NCI-H82 treated with DMSO at 0.1 percent for 48 hours (cell line): ENCODE measurements around the gene ATP10D.
A peak's percentile ranks its signal among the peaks of the same experiment; 100 is the strongest.

ENCODE experiments used
- DNase-seq: peaks from one replicate; lab custom pipeline; 2025; ENCODE audit not compliant: unreplicated experiment; lab: John Stamatoyannopoulos, UW

ATP10D gene

DNA sequence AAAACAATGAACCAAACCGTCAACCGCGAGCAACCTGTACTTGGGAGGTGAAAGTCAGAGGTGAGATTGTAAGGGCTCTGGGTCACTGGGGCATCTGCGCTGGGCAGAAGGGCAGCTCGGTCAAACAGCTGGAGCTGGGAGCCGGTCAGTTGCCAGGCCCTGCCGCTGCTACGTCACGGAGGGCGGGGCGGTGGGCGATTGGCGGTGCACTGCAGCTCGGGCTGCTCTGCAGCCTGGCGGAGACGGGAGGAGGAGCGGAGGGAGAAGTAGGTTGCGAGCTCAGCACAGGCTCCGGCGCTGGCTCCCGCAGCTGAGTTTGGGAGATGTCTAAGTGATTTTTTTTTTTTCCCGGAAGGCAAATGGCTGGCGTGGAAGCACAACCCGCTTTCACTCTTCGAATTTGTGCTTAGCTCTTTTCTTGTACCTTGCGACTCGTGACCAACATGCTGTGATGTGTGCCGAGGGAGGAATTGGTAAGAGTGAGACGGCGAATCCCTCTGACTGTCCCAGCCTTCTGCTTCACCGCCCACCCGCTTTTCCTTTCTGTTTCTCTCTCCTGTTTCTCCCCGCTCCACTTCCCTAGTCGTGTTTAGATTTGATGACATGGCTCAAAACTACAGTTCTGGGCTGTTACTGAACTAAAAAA, at the start of gene ATP10D:
Gene ATP10D, plus strand, starts transcription at position 229 of the 646 bp plus-strand sequence. CDS start 27,266 bp downstream, outside the sequence.
- peak; percentile 64 for DNase-seq

DNA sequence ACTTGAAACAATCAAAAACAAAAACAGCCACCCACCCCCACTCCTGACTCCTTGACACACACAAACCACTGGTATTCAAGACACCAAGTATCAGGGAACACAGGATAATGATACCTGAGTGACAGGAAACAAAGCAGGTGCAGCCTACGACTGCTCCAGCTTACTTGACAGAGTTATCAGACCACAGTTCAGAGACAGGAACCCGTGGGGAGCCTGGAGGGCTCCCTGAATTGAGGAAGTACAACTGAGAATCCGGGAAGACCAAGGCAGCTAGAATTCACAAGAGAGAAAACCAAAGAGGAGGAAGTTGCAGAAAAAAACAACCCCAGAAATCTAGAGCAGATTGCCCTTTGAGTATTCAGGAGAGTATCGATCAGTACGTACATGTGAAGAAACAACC, 42.1 kb upstream of the ATP10D start:
- DNase-seq, result no peak

DNA sequence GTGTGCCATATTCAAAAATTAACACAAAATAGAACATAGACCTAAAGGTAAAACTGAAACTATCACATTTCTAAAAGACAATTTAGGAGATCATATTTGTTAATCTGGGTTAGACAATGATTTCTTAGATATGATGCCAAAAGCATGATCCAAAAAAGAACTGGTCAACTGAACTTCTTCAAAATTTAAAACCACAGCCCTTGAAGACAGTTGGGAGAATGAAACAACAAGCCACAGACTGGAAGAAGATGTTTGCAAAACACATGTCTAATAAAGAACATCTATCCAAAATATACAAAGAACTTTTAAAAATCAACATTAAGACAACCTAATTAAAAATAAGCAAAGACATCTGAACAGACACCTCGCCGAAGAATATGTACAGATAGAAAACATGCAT, 41.0 kb upstream of the ATP10D start:
- DNase-seq, result no peak

DNA sequence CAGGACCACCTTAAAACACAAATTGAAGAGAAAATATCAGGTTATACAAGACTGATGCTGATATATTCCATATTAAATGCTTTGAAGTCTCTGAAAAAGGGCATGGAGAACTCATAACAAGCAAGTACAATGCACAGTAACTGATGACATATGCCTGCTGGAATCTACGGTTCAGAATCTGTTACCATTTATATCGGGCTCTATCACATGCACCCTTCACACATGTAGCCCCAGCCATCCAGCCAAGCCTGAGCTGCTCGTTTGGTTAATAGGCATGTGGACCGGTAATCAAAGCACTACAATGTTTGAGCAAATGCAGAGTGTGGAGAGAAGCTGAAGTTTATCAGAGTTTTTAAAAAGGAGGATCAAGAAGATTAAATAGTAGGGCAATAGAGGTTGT, 33.4 kb upstream of the ATP10D start:
- DNase-seq, result no peak

DNA sequence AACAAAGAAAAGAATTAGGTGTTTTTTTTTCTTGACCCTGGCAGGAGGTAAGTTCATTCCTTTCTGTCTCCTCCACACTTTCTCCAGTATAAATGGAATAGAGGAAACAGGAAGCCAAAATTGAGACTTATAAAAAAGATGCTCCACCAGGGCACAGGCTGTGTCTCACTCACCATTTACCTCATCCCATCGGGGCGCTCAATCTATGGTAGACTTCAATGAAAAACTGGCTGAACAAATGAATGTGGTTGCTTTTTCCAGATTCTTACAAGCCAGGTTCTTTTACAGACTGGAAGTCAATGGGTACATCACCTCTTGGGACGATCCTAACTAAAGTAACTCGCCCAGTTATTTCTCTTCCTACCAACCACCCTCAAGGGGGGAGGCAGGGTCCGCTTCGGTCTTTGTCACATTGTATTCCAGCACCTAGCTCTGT, 22.3 kb upstream of the ATP10D start:
- no peak for DNase-seq

DNA sequence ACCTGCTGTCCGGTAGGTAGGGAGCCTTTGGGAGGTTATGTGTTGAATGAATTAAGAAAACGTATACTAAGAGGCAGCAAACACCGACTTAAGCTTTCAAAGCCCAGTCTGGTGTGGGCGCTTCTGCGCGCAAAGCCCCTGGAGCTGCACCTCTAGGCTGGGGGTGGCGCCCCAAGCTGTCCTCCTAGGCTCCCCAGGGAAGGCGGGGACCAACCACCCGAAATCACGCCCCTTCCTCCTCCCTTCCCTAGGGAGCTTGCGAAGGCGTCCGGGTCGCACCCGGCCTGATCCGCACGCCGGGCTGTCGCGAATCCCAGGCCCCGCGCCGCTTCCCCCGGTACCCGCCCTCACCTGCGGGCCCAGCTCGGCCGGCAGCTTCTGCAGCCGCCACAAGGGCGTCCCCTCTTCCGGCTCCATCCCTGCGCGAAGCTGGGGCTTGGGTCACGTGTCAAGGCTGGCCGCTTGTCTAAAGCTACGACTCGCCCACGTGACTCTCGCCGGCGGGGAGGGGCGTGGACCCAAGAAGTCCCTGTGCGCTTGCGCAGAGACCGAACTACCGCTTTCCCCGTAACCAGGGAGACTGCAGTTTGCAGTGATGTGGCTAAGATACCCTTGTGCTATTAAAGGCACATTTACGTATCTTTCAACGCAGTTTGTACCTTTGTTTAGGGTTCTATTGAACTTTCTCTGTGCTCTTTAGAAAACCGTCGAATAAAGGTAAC, 21.7 kb upstream of the ATP10D start, which contains the start of gene COMMD8:
Gene COMMD8, minus strand, starts transcription at position 468 of the 722 bp plus-strand sequence. Its CDS starts 51 bp downstream, at position 417.
- peak; percentile 78 for DNase-seq

DNA sequence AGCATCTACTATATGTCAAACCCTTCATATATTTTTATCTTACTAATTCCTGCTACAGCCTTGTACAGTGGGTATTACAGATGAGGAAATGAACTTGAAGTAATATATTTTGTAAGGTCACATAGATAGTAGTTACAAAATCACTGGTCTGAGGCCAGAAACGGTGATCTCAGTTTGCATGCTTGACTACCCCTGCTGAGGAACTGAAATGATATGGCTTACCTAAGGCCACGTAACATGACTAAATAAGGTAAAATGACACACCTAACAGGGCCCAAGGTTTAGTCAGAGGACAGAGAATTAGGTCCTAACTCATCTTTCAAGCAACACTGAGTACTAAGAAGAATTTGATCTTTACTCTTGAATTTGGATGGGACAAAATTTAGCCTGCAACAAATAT, 20.1 kb upstream of the ATP10D start:
- no peak for DNase-seq

DNA sequence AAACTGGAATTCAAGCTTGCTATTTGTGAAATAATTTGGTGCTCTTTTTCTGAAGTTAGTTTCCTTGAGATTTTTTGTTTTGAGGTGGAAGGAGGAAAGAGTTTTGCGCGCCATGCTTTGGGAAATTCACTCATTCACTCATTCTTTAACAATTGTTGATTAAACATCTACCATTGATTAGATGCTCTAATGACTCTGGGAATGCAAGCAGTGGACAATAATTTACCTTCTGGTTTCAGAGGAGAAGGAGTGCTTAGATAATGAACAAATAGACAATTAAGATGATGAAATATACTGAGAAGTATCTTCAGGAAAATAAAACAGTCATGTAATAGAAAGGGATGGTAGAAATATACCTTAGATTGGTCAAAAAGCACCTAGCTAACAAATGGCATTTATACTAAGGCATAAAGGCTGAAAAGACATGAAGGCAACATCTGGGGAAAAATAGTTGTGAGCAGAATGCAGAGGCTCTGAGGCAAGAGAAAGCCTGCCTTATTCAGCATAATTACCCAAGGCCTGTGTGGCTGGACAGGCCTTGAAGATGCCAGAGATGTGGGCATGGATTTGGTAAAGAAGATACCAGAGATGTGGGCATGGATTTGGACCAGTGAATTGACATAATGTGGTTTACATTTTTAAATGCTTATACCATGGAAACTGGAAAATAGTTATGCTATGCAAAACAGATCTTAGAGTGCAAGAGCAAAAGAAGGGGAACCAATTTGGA, 18.9 kb upstream of the ATP10D start:
- no peak for DNase-seq

DNA sequence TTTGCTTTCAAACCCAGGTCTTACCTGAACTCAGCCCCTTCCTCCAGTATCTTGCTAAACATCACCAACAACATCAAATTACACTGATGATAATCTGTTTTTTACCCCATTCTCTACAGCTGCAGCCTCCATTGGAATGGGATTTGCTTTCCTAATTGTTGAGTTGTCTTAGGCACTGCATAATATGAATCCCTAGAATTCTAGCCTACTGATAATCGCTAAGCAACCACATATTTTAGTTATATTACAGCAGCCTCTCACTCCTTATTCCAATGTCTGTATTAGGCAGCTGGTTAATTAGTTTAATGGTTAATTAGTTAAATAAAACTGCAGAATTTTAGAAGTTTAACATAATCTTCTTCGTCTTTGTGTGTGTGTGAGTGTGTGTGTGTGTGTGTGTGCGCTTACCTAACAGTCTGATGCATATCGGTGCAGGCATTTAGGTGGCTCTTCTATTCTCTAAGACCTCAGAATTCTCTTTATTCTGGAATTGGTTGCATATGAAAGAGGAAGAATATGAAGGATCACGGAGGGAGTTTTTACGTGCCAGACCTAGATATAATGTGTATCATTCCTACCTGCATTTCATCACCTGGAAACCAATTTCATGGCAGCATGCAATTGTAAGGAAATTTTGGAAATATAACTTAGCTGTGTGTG, 16.2 kb upstream of the ATP10D start:
- DNase-seq, result no peak

DNA sequence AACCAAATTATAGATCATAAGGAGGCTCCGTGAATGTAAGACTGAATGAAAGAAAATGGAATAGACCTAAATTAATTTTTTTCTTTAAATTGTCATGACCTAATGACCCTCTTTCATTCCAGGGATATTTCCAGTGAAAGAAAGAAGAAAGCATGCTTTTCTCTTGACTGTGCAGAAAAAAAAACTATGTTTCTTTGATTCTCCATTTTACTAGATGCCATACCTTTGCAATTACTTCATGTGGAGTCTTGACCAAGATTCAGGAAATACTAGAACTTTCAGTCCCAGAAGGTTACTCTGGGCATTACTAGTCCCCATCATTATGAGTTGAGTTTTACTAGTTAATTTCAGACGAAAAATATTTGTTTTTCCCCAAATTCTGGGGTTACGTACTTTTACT, 15.1 kb upstream of the ATP10D start:
- no peak for DNase-seq

DNA sequence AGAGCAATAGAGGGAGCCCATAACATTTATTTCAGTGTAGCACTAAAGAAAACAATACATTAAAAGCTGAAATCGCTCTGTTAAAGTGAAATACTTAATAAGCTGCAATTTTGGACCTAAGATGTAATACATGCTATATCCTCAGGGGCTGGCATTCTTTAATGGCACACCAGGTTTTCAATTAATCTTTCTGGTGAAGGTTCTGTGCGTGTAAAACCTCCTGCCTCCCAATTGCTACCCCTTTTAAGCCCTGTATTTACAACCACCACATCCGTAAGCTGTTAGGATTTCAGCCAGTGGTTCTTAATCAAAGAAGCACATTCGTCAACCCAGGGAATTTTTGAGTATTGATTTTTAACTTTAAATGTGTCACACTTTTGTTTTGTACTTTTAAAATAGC, 14.0 kb upstream of the ATP10D start:
- DNase-seq, result no peak

DNA sequence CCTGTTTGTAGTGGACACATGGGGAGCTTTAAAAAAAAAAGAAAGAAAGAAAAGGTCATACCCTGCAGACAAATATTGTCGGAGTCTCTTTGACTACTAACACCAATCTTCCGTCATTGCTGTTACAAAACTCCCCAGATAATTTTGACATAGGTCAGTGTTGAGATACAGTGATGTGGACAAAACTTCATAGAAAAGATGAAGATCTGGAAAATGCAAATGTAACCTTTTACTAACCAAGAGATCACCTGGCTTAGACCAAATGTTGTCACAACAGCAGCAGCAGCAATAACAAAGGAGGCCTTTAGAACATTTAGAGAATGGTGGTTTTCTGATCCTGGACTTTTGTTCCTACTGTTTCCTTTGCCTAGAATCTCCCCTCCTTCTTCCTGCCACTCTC, 13.5 kb upstream of the ATP10D start:
- DNase-seq, result no peak

DNA sequence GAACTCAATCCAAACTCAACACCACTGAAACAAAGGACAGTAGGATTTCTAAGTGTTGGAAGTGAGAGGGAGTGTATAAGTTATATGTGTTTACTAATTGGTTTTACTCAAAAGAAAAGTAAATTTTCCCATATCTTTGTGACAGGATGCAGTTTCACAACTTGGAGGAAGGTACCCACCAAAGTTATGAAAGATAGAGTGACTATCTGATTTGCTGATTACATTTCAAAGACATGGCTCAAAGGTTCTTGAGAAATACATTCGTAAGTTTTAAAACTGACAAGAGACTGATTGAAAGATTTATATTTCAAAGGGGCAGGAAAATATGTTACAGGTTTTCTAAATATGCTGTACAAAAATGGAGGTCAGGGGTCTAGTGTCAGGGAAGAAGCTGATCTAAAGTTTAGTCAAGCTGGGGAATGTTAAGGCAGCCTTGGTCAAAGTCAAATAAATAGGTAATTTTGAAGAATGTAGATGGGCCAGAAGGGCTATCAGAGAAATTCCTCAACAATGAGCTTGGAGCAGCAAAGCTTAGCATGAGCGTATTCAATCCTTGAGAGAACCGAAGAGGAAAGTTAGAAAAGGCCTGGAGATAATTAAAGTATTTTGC, 11.8 kb upstream of the ATP10D start:
- DNase-seq, result no peak

DNA sequence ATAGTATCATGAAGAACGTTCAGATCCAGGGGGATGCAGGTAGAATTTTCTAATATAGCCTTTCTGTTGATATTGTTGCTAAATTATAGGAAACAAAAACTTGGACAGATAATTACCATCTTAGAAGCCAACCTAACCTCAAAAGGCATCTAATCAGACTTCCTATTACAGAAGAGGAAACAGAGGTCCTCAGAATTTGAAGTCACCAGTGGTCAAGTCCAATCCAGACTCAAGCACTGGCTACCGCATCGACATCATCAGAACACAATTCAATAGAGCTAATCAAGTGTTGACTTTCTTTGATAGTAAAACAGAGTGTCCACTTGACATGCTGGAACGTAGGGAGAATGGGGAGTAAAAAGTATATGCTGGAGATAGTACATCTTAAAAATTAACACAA, 10.3 kb upstream of the ATP10D start:
- DNase-seq, result no peak

DNA sequence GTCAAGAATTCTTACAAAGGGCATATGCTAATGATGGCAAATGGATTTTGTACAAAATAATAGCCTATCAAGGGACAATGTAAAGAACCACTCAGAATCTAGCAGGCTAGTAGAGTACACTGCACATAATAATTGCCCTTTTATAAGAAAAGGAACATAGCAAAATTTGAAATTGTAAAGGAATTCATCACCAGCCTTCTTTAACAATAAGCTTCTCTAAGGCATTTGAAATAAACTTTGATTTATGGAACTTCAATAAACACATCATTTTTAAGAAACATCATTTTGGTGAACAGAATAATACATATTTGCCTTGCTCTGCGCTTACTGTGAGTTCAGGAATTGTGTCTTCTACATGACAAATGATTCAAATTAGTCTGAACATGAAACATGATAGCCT, 9.7 kb upstream of the ATP10D start:
- DNase-seq, result no peak

DNA sequence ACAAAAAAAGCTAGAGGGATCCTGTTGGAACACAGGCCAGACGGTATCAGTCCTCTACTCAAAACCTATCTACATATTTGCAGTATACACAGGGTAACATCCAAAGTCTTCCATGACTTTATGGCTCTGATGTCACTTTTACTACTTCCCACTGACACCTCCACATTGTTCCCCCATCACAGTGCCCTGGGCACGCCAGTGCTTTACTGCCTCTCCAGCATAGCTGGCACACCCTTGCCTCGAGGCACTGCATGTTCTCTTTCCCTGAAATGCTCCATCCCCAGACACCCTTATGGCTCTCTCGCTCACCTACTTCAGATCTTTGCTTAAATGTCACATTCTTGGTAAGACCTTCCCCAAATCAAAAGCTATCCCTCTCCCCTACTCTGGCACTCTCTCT, 6.3 kb upstream of the ATP10D start:
- DNase-seq, result no peak

DNA sequence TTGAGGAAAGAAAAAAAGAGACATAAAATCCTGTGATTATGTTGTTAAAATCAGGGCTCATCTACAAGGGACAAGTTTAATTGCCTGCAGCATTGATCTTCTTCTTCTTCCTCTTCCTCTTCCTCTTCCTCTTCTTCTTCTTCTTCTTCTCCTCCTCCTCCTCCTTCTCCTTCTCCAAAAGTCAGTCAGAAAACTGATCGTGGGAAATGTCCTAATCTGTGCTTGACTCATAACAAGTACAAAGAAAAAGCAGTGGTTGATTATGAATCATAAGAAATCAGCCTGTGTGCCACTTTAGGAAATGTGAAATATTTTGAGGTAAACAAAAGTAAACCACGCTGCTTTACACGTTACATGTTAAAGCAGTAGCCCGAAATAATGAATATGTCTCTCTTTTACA, 2.7 kb upstream of the ATP10D start:
- DNase-seq, result no peak

DNA sequence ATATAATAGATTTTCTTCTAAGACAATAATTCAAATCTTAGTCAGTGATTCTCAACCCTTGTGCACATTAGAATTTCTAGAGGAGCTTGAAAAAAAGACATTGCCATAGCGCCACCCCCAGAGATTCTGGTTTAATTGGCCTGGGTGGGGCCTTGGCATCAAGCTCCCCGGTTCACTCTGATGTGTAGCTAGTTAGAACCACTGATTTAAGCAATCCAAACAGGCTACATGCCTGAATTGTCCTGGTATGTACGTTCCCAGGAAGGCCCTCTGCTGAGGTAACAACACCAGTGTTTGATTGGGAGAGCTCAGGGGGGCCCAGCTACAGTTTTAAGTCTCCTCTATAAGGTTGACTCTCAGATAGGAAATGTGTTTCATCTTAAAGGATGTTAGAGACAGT, 1.3 kb upstream of the ATP10D start:
- no peak for DNase-seq

DNA sequence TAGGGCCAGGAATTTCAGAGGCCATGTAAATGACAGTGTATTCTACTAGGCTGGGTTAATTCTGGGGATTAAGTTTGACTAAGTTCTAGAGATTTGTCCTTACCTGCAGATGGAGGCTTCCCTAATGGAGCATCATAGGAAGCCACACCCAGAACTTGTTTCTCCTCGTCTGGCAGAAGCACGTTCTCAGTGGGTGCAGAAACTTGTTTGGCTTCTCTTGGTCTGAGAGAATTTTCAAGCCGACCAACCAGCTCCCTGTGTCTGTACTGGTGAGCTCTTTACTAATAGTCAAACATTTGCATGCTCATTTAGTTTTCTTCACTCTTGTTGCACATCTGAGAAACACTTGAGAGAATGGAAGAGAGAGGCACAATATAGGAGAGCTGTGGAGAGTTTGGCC, 907 bp upstream of the ATP10D start:
- no peak for DNase-seq

DNA sequence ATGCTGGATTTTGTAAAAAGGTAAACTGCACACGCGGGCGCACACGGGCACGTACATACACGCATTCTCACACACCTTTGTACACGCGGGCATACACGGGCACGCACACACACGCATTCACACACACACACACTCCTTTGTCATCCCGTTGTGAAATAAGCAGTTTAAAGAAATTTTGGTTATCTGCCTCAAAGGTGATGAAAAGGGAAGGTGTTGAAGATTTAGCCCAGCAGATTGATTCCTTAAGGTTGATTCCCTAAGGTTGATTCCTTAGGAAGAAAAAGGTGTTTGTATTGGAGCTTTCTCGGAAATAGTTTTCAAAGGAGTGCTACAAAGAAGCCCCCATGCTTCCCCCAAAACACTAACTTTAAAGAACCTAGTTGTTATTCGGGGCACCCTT, 693 bp downstream of the ATP10D start:
- DNase-seq, result no peak

DNA sequence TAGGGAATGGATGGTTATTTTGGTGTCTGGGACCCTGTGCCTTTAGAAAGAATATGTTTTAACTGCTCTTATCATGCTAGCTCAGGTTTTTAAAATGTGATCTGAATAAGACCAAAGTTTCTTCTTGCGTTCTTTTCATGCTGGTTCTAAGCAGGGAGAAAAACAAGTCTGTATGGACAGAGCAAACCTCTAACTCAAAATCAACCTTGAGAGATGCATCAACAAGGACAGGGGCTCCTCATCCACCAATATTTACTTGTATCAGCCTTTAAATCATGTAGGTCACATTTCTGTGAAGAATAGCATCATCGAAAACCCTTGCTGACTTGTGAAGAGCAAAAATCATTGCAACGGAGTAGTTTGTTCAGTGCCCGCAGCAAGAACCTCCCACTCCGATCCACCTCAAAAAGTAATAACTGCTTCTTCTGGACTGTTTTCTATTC, 1.2 kb downstream of the ATP10D start:
- no peak for DNase-seq
